ENCODE measurements around the gene EGFL8.
"Not testable (repeated sequence)": the region's sequence is repeated elsewhere in the genome, so short reads cannot be mapped to it uniquely, and the experiment has no call there.

Gene EGFL8

DNA sequence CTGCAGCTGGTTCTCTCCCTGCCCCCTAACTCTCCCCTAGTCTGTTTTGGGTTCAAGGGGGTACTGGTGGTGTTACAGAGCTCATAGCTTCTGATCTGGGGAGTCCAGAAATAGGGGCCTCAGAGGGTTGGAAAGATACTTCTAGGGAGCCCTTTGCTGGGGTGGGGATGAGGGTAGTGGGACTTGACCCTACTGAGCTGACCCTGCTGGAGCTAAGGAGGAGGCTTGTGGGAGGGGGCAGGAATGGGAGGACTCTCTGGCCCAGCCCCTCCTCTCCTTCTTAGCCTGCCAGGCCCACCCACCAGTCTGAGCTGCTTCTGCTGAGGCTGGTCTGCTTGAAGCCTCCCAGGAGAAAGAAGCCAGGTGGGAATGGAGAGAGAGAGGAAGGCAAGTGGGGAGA lies at the start of gene EGFL8:
TSS of gene EGFL8 (plus strand) at position 301 of the 400 bp plus-strand sequence. CDS start 1,571 bp downstream, outside the sequence.
- no peak for DNase-seq

DNA sequence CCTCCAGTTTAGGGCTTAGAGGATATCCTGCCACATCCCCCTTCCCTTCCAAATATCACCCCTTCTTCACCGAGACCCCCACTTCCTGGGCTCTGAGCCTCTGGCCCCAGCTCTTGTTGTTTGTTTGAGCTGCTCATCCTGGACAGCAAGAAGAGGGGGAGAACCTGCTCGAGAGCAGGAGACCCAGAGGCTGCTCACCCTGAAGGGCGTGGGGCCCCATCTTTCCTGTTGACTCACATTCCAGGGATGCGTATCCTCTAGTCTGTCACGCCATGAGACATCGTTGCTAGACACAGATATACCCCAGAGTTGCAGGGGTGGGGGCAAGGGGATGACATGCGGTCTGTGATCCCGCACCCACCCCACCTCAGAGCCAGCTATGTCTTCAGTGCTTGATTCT lies 49.6 kb upstream of the EGFL8 start:
- DNase-seq: no peak

DNA sequence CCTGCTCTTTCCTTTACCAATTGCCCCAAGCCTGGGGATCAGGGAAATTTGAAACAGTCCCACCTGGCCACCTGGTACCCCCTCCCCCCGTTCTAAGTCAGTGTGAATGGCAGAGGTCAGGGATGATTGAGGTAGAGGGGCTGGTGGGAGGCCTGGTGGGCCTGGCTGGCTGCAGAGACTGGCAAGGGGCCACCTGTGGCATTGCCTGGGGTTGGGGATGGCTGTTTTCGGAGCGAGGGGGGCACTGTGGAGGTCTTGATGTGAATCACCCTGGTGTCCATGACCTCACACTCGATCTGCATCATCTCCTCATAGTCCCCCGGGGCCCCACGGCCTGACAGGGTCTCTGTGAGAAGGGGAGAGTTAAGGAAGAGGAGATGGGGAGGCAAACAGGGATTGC lies 48.8 kb upstream of the EGFL8 start:
- no peak for DNase-seq

DNA sequence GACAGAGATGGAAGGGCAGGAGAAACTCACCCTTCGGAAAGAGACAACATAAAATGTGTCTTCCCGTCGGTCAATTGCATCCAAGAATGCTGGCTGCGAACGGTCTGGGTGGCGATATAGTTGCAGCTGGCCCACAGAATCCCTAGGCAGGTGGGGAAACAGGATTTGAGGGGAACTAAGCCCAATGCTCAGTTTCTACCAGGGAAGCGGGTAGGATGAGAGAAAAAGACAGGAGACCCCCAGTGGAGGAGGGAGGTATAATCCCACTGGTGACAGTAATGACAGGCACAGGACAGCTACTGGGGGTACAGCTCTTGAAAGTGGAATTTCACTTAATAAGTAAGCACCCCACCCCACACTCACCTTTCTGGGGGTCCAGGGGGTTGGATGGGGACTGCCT lies 47.7 kb upstream of the EGFL8 start:
- DNase-seq: no peak

DNA sequence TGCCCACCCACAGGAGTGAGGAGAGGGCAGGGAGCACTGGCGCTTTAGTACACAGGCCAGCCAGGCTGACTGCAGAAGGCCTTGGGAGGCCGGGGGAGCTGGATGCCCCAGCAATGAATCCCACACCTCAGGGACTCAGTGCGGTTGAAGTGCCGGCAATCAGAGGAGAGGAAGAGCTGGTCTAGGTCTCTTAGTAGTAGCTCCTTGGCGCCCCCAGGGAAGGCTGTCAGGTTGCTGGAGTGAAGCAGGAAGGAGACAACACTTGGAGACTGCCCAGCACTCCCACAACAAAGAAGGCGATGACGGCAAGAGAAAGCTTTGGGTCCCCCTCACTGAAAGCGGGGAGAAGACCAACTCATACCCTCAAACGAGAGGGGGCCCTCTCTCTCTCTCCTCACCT lies 46.9 kb upstream of the EGFL8 start:
- no peak for DNase-seq

DNA sequence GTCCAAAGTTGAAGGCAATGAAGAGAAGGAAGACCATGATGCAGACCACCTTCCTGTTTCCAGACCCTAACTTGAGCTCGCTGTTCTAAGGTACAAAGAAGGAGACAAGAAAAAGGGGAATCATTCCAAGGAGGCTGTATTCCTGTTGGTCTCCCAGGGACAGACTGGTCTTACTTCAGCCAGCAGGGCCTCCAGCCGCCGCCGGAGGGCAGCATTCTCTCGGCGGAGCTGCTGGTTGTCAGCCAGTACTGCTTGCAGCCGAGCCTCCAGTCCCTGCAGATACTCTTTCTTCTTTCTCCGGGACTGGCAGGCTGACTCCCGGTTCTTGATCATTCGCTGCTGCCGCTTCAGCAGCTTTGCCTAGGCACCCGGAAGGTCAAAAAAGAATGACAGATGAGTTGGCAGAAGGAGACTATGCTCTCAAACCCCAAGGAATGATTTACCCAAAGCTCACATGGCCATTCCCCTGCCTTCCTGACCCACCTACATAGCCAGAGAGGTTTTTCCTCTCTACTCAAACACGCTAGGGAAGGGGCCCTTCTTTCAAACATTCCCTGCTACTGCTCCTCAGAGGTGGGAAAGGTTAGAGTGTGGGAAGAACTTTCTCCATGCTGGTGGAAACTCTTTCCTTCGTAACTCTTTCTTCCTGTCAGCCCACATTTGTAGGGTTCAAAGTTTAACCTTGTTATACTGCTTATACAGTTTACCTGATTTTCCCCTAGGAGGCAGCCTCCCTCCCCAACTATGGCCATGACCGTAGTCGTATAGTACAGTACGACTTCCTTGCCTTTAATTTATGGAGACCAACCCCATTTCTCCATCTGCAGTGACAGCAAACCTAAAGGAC lies 45.4 kb upstream of the EGFL8 start:
- peak; percentile 82 for DNase-seq

DNA sequence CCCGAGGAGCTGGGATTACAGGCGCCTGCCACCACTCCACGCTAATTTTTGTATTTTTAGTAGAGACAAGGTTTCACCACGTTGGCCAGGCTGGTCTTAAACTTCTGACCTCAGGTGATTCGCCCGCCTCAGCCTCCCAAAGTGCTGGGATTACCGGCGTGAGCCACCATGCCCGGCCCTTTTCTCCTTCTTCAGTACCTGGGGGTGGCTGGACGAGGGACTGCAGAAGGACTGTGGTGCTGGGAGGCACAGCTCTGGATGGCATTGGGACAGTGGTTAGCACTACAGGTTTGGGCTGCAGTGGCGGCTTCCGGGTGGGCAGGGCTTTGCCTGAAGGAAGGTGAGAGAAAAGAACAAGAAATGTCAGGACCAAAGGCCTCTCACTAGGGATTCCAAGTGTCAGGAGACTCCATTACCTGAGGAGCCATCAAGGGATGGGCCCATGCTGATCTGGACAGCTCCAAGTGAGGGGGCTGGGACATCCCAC lies 43.8 kb upstream of the EGFL8 start:
- no peak for DNase-seq

DNA sequence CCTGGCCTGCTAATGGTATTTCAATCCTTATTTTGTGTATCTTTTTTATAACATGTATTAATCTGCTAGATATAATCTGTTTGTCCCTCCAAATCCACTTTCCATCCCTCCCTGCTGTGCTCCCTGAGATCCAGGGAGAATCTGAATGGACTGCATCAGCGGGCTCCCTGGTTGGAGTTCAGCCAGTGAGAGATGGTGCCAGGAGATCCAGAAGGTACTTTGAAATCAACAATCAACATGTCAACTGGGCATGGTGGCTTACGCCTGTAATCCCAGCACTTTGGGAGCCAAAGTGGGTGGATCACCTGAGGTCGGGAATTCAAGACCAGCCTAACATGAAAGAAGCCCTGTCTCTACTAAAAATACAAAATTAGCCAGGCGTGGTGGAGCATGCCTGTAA lies 40.7 kb upstream of the EGFL8 start:
- no peak for DNase-seq

DNA sequence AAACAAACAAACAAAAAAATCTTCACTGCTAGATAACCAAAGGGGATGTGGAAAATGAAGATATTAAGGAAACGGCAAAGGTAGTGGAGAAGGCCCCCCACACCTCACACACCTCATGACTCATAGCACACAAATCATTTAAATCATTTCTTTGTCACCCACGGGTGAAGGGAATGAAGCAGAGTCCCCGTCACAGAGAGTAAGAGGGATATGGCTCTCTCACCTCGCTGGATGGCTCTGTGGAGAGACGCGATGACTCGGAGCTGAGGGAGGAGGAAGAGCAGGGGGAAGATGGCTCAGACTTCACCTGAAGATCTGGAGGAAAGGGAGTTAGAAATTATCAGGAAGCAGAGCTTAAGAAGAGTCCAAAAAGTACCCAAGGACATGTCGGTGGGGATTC lies 37.5 kb upstream of the EGFL8 start:
- DNase-seq: no peak

DNA sequence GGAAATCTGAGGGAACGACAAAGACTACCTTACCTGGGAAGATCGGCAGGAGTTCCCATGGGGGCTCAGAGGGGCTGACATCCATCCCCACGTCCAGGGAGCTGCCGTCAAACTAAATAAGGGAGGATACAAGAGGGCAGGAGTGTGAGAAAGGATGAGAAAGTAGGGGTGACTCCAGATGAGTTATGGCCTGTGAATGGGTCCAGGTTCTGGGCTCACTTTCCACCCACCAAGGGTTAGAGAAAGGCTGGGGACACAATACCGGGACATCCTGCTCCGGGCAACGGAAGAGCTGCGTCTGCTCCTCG lies 37.0 kb upstream of the EGFL8 start:
- no peak for DNase-seq

DNA sequence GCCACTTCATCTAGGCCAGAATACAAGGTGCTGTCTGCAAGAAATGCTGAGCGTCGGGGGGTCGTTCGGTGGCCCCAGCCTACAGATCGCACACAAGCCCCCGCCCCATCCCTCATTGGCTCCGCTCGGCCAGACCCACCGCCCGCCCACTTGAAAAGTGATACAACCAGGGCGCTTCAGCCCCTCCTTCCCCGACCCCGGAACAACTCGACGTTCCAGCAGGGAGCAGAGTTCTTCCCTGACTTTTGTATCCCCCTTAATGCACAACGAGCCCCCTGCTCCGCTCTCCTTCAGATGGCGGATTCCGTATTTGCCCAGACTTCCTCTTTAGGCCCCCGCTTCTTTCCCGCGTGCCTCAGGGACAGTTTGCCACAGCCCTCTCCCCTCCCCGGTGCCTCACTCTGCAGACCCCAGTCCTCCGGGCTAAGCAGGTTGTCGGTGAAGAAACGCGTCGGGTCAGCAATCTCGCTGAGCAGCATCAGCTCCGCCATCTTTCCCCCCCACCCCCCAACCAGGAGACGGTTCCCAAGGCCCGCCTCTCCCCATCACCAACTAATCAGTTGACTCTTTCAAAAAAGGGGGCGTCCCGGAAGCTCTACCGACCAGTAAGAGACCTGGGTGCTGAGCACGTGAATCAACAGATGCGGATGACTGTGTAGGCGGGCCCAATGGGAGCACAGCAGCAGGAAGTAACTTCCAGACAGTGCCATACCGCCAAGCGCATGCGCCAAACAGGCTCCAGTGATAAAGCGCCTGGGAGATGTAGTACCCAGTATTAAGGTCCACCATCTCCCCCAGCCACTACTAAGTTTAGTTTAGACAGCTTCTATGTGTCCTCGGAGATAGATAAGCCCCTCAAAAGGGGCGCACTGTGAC lies 36.4 kb upstream of the EGFL8 start, which contains the start of gene ATF6B:
TSS of gene ATF6B (minus strand) at position 530 of the 876 bp plus-strand sequence. CDS start at position 491, 39 bp downstream.
- peak; percentile 100 for DNase-seq

DNA sequence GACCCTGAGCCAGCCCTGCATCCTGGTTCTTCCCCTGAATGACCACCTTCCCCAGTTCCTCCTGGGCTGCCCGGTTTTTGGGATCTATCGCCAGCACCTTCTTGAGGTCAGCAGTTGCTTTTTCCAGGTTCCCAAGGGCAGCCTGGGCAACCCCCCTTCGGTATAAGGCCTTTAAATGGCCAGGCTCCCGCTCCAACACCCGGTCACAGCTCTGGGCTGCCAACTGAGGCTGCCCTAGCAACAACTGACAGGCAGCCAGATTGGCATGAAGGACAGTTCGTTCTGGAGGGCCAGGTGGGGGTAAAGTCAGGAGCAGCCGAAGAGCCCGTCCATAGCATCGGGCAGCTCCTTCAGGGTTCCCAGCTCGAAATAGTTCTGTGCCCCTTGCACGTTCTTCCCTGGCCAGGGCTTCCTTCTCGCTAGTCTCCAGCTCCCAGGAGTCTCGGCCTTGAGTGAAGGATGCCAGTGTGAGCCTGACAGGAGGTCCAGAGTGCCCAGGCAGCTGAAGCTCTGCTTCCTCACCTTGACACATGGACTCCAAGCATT lies 35.6 kb upstream of the EGFL8 start:
- DNase-seq: no peak

DNA sequence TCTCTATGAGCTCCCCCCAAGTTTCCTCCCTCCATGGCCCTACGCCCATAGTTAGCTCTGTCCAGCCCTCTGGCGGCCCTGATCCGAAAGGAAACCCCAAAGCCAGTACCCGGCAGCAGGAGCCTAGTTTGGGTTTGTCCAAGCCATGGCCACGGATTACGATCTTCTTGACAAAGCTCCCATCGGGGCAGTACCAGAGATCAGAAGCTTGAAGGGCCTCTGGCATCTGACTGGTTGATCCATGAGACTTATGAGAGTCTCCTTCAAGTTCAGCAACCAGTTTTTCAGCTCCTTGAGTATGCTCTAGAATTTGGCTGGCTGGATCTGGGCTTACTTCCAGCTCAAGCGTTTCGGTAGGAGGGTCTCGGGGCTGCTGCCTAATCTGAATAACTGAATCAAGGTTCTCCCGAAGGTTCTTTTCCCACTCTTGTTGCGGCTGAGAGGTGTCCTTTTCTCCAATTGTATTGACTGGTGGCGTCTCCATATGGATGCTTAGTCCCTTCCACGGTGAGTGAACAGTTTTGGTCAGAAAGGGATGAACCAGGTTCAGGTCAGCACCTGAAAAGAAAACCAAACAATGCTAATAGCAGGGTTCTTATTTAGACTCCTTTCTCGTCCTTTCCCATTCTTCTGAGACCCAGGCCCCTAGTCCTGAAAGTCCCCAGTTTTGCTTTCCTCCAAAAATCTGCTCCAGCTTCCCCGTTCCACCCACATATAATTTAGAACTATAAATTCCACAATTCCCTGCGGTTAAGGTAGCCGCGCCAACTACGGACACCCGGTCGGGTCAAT lies 34.9 kb upstream of the EGFL8 start:
- DNase-seq: no peak

DNA sequence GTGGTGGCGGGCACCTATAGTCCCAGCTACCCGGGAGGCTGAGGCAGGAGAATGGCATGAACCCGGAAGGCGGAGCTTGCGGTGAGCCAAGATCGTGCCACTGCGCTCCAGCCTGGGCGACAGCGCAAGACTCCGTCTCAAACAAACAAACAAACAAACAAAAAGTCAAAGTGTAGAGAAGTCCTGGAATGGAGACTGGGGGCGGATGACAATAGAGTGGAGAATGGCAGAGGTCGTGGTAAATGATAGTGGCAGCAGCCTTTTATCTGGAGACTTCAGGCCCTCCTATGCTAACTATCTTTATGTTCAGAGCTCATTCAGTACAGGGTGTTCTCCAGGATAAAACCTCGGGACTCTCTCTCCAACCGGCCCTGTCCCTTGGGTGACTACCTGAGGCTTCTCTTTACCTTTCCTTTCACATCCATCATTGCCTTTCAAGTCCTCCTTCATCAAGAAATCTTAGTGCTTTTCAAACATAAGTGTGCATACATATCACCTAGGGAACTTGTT lies 32.9 kb upstream of the EGFL8 start:
- no peak for DNase-seq

DNA sequence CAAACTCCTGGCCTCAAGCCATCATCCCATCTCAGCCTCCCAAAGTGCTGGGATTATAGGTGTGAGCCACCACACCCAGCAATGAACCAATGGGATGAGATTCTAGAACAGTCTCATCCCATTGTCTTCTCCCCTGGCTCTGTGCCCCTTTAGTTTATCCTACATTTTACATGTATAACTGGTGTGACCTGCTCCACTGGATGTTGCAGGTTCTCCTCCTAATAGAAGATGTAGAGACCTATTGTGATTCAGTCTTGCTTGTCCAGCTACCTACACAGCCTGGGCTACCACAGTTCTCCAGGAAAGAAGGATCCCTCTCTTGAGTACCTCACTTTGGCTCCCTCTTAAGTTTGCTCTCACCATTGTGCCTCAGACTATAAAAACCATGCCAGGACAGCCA lies 32.3 kb upstream of the EGFL8 start:
- no peak for DNase-seq

DNA sequence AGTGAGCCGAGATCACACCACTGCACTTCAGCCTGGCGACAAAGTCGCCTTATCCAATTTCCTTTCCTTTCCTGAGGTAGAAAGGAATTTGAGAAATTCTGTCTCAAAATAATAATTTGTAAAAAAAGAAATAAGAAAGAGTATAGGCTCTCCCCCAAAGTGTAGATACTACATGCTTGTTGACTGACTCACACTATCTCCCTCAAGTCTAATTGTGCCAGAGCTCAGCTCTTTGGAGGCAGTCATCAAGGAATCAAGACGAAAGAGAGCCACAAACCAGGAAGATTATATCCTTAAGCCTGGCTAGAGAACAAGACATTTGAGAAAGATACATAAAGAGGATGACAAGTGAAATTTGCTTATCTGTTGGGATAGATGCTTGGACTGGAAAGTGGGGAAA lies 30.6 kb upstream of the EGFL8 start:
- no peak for DNase-seq

DNA sequence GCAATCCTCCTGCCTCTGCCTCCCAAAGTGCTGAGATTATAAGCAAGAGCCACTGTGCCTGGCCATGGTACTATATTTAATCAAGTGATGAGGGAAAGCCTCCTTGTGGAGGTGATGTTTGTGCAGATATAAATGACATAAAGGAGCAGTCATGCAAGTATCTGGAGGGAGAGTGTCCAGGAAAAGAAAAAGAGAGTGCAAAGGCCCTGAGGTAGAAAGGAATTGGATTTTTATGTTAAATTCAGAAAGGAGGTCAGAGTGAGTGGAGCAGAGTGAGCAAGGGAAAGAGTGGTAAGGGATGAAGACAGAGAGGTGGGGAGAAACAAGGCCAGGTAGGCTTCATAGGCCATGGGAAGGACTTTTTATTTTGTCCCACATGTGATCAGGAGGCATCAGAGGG lies 26.9 kb upstream of the EGFL8 start:
- no peak for DNase-seq

DNA sequence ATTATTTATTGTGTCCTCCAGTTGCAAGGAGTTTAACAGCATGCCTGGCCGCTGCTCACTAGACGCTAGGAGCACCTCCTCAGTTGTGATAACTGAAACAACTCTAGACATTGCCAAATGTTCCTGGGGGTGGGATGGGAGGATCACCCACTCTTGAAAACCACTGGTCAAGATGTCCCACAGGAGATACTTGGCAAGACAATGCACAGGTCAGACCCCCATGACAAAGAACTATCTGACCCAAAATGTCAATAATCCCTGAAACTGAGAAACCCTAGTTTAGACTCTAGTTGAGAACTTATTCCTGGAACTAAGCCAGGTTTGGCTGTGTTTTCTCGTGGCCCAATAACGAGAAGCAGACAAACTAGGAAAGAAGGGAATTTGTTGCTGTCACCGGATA lies 24.8 kb upstream of the EGFL8 start:
- DNase-seq: no peak

DNA sequence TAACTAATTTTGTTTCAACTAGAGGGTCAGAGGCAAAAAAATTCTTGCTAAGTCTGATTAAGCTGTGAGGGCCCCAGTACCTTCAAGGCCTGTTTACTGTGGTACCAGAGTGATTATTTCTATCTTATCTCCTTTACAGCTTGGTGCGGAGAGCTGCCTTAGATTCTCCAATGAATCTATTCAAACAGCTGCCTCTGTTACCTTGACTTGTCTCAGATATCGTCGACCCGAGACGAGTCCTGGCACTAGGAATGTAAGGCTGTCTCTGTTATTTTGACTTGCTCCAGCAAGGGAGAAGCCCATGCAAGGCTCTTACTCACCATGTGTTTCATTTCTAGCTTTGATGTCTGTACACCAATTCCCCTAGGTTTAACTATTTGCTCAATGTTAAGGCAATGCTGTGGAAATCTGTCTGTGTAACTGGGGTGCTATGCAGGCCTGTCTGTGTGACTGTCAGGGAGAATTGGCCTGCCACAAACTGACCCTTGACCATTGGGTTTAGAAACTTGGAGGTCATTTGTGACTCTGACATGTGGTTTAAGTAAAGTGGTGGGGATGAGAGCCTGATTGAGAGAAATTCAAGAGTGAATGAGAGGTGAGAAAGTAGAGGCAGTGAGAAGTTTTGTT lies 23.9 kb upstream of the EGFL8 start:
- no peak for DNase-seq

DNA sequence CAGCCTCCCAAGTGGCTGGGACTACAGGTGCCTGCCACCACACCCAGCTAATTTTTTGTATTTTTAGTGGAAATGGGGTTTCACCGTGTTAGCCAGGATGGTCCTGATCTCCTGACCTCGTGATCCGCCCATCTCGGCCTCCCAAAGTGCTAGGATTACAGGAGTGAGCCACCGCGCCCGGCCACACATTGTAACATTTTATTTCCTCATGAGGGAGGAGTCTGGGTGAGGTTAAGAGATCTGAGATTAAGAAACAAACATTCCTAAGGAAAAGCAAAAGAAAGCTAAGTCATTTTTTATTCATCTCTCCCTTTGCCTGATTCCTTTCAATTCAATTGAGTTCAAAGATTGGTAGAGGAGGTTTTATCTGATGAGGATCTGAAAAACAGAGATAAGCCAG lies 20.2 kb upstream of the EGFL8 start:
- DNase-seq: not testable (repeated sequence)

DNA sequence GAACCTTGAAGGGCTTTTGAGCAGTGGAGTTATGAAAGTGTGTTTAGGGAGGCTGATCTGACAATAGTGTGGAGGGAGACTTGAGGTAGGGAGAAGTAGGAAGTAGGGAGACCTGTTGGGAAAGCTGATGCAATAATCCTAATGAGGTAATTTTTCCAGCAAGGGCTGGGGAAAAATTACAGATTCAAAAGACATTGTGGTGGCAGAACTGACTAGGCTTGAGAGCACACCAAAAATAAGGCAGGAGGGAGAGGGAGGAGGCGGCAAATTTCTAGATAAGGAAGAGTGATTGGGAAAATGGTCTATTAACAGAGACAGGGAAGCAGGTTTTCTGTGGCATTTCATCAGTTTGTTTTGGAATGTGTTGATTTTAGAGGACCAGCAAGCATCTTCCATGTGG lies 18.1 kb upstream of the EGFL8 start:
- no peak for DNase-seq

DNA sequence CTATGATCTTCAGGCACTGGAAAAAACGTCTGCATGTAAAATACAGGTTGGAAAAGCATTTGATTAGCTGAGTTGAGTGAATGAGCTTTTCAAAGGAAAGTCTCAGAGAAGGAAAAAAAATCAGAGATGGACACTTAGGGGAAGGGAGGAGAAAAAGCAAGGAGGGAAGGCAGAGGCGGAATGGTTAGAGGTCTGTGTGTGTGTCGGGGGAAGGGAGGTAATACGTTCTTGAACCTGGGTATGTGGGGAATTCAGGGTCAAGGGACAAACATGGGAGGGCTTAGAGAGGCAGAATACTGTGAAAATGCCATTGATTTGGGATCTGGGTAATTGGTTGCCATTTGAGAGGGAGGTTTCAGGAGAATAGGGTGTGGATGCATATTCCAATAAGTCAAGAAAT lies 17.7 kb upstream of the EGFL8 start:
- no peak for DNase-seq
